HEK293 (cell line): ENCODE results near the gene GAL3ST2.

ENCODE experiments used
- MEIS1 ChIP-seq: sonication (generic); formaldehyde crosslinking; IDR thresholded peaks from 2 replicates; pipeline ENCODE4 v1.8.1; 2022; ENCODE audit warnings: missing genetic modification reagents, mild to moderate bottlenecking, borderline replicate concordance
- RBAK ChIP-seq: fragments of 450-650 bp; formaldehyde crosslinking; IDR thresholded peaks from 2 replicates; pipeline ENCODE4 v1.5.1; 2016; ENCODE audit warnings: missing biosample characterization, missing genetic modification characterization
- TCF7L2 ChIP-seq: IDR thresholded peaks from 2 replicates; pipeline ENCODE4 v1.6.1; 2011; ENCODE audit warnings: low read depth, mild to moderate bottlenecking, inconsistent platforms, low read length, moderate library complexity, borderline replicate concordance
- YY1 ChIP-seq: fragments of 450-650 bp; formaldehyde crosslinking; IDR thresholded peaks from 2 replicates; pipeline ENCODE4 v1.5.1; 2018; ENCODE audit warnings: missing biosample characterization, missing genetic modification characterization
- ZBTB7A ChIP-seq: fragments of 450-650 bp; formaldehyde crosslinking; IDR thresholded peaks from 2 replicates; pipeline ENCODE4 v1.5.1; 2016; ENCODE audit warnings: low read depth, missing biosample characterization, missing genetic modification characterization
- ZFP41 ChIP-seq: fragments of 450-650 bp; formaldehyde crosslinking; IDR thresholded peaks from 2 replicates; pipeline ENCODE4 v1.5.1; 2016; ENCODE audit warnings: missing biosample characterization, missing genetic modification characterization, borderline replicate concordance
- ZNF174 ChIP-seq: fragments of 450-650 bp; formaldehyde crosslinking; IDR thresholded peaks from 2 replicates; pipeline ENCODE4 v1.5.0; 2017; ENCODE audit warnings: missing biosample characterization, mild to moderate bottlenecking, missing genetic modification characterization
- ZNF24 ChIP-seq: fragments of 450-650 bp; formaldehyde crosslinking; IDR thresholded peaks from 2 replicates; pipeline ENCODE4 v1.5.1; 2016; ENCODE audit warnings: missing biosample characterization, missing genetic modification characterization
- ZNF548 ChIP-seq: fragments of 450-650 bp; formaldehyde crosslinking; IDR thresholded peaks from 2 replicates; pipeline ENCODE4 v1.5.1; 2016; ENCODE audit warnings: missing biosample characterization, missing genetic modification characterization
- ZNF600 ChIP-seq: fragments of 450-650 bp; formaldehyde crosslinking; IDR thresholded peaks from 2 replicates; pipeline ENCODE4 v1.5.1; 2016; ENCODE audit warnings: missing biosample characterization, missing genetic modification characterization
- ZNF645 ChIP-seq: fragments of 450-650 bp; formaldehyde crosslinking; IDR thresholded peaks from 2 replicates; pipeline ENCODE4; 2016; ENCODE audit warnings: missing biosample characterization, missing genetic modification characterization
- ZNF747 ChIP-seq: fragments of 450-650 bp; formaldehyde crosslinking; IDR thresholded peaks from 2 replicates; pipeline ENCODE4 v1.5.1; 2016; ENCODE audit warnings: missing biosample characterization, missing genetic modification characterization
- TF ChIP-seq, protein P1 (sequence below): fragments of 450-650 bp; formaldehyde crosslinking; IDR thresholded peaks from 2 replicates; pipeline ENCODE4 v1.5.1; 2016; ENCODE audit warnings: missing biosample characterization, missing genetic modification characterization
- TF ChIP-seq, protein P2 (sequence below): fragments of 450-650 bp; formaldehyde crosslinking; optimal IDR thresholded peaks from 2 replicates; pipeline ENCODE3; 2016; ENCODE audit warnings: missing biosample characterization, mild to moderate bottlenecking, missing genetic modification characterization

DNA sequence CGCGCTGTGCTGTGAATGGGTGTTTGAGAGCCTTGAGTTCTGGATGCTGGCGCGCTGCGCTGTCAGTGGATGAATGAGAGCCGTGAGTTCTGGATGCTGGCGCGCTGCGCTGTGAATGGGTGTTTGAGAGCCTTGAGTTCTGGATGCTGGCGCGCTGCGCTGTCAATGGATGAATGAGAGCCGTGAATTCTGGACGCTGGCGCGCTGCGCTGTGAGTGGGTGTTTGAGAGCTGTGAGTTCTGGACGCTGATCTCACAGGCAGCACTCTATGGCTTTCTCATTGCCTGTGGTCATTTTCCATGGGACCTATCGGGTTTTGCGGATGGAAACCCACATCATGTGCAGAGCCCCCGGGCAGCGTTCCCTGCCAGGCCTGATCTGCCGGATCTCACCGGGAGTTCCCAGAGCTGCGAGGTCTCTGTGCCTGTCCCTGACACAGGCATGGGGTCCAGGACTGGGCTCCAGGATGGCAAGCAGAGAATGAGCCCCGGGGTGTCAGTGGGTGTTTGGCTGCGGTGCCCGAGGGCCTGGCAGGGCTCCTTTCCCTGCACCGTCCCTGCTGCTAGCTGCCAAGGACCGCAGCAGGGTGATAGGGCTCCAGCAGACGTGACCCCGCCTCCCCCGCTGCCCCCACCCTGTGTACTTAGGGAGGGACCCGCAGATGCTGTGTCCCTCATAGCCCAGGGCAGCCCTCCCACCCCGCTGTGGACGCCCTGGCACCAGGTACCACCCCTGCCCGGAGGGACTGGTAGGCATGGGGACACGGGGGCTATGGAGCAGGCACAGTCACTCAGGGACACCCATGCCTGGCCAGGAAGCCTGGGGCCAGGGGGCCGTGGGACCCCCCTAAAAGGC lies 72.4 kb downstream of the GAL3ST2 start:
- TF ChIP-seq RBAK = no peak
- TF ChIP-seq TCF7L2 = no peak
- no peak for TF ChIP-seq MEIS1 (CRISPR knock-in tag)
- no peak for TF ChIP-seq ZNF645 (tag by site-specific recombination)
- TF ChIP-seq ZBTB7A (tag by site-specific recombination) = no peak
- TF ChIP-seq, protein P1, sequence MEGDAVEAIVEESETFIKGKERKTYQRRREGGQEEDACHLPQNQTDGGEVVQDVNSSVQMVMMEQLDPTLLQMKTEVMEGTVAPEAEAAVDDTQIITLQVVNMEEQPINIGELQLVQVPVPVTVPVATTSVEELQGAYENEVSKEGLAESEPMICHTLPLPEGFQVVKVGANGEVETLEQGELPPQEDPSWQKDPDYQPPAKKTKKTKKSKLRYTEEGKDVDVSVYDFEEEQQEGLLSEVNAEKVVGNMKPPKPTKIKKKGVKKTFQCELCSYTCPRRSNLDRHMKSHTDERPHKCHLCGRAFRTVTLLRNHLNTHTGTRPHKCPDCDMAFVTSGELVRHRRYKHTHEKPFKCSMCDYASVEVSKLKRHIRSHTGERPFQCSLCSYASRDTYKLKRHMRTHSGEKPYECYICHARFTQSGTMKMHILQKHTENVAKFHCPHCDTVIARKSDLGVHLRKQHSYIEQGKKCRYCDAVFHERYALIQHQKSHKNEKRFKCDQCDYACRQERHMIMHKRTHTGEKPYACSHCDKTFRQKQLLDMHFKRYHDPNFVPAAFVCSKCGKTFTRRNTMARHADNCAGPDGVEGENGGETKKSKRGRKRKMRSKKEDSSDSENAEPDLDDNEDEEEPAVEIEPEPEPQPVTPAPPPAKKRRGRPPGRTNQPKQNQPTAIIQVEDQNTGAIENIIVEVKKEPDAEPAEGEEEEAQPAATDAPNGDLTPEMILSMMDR = no peak
- no peak for TF ChIP-seq ZFP41
- no peak for TF ChIP-seq ZNF600 (tag by site-specific recombination)
- TF ChIP-seq, protein P2, sequence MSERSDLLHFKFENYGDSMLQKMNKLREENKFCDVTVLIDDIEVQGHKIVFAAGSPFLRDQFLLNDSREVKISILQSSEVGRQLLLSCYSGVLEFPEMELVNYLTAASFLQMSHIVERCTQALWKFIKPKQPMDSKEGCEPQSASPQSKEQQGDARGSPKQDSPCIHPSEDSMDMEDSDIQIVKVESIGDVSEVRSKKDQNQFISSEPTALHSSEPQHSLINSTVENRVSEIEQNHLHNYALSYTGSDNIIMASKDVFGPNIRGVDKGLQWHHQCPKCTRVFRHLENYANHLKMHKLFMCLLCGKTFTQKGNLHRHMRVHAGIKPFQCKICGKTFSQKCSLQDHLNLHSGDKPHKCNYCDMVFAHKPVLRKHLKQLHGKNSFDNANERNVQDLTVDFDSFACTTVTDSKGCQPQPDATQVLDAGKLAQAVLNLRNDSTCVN (tag by site-specific recombination) = no peak
- TF ChIP-seq ZNF24 = no peak
- no peak for TF ChIP-seq ZNF174 (tag by site-specific recombination)
- TF ChIP-seq ZNF747 (tag by site-specific recombination) = no peak
- TF ChIP-seq YY1 (tag by site-specific recombination) = no peak
- TF ChIP-seq ZNF548 (tag by site-specific recombination) = no peak
